ENCODE measurements around the gene KLHL21. TPM values are rescaled to one million over a fixed set of nuclear protein-coding genes. Genes with fewer than 3 reads are reported as not detected.

The KLHL21 gene
- total RNA-seq, 1 experiment from 2014 or later: 27.5 TPM

- intact Hi-C loops (cut with micrococcal nuclease): no loop called here
- Histone ChIP-seq H3K4me2 (ENCODE audit: low read length) (no peak overlapping the region), H4K20me1 (ENCODE audit: insufficient read depth) (no peaks in the 10 kb centered on the region), H3K4me3 (replicated peaks in 1 of 2; ENCODE audit: low read depth in 1 of 2, low read length in 2 of 2) (no peak overlapping the region), H3K9ac (ENCODE audit: low read length) (no peak overlapping the region), H2AFZ (ENCODE audit: low read depth, low read length, poor library complexity, severe bottlenecking) (no peak overlapping the region), H3K36me3 (ENCODE audit: control insufficient read depth in 1 of 2, insufficient read depth in 2 of 2, low read length in 2 of 2) (no peaks in the 10 kb centered on the region), H3K79me2 (ENCODE audit: insufficient read depth, low read length) (no peaks in the 10 kb centered on the region), H3K27me3 (ENCODE audit: insufficient read depth, low read length) (peaks cover 5% of the 10 kb centered on the region; the same call in 1 of the 2 replicates), H3K9me2 (ENCODE audit: insufficient read depth) (no peaks in the 10 kb centered on the region), H3K4me1 (ENCODE audit: control insufficient read depth in 1 of 2, insufficient read depth in 2 of 2, low read length in 2 of 2) (peaks cover 6 to 7% of the 10 kb centered on the region in 2 experiments), H3K27ac (ENCODE audit: low read depth, low read length) (no peak overlapping the region), H3K9me3 (ENCODE audit: control insufficient read depth in 1 of 2, insufficient read depth in 1 of 2, low read depth in 1 of 2, low read length in 2 of 2) (no peaks in the 10 kb centered on the region)
- DNase-seq (ENCODE audit: low read depth, low spot score) (no peak), ATAC-seq (no peak)
- ChIA-PET POLR2A (no interaction called here), CTCF (no interaction called here), RAD21 (ENCODE audit: low non-redundant PET in 1 of 2, low total read pairs in 2 of 2, uncharacterized antibody in 2 of 2, unreplicated experiment in 2 of 2) (no interaction called here)
- BruUV-seq (replicated peaks): no TSS peak
- TF ChIP-seq ZBTB33 (IDR thresholded peaks at IDR 0.05; ENCODE audit: extremely low read depth, insufficient replicate concordance, low read length) (no peak), TCF7L2 (IDR thresholded peaks at IDR 0.05; ENCODE audit: borderline replicate concordance, extremely low read depth, insufficient read depth, insufficient read length) (no peak), ELF1 (IDR thresholded peaks at IDR 0.05; ENCODE audit: borderline replicate concordance, low read depth) (no peak), JUND (IDR thresholded peaks at IDR 0.05) (no peak), ZNF274 (IDR thresholded peaks at IDR 0.05; ENCODE audit: low read depth, low read length) (no peak), RAD21 (IDR thresholded peaks at IDR 0.05; ENCODE audit: low read depth) (no peak), CEBPB (IDR thresholded peaks at IDR 0.05; ENCODE audit: low read depth) (no peak), SRF (IDR thresholded peaks at IDR 0.05; ENCODE audit: low read depth) (no peak), YY1 (IDR thresholded peaks at IDR 0.05; ENCODE audit: extremely low read depth, insufficient replicate concordance, low read depth, low read length) (no peak), POLR2A (IDR thresholded peaks at IDR 0.05; ENCODE audit: borderline replicate concordance, extremely low read depth, insufficient read depth, insufficient read length) (no peak), POLR2AphosphoS5 (IDR thresholded peaks at IDR 0.05; ENCODE audit: low read depth, low read length) (no peak), REST (IDR thresholded peaks at IDR 0.05; ENCODE audit: low read depth) (no peak), FOSL1 (IDR thresholded peaks at IDR 0.05; ENCODE audit: low read depth) (no peak), SIN3A (IDR thresholded peaks at IDR 0.05; ENCODE audit: low read depth) (no peak), EZH2 (IDR thresholded peaks at IDR 0.05) (no peak), CBX3 (IDR thresholded peaks at IDR 0.05; ENCODE audit: low read depth) (no peak), SP1 (IDR thresholded peaks at IDR 0.05; ENCODE audit: low read depth) (no peak)
- TF ChIP-seq, protein P1, sequence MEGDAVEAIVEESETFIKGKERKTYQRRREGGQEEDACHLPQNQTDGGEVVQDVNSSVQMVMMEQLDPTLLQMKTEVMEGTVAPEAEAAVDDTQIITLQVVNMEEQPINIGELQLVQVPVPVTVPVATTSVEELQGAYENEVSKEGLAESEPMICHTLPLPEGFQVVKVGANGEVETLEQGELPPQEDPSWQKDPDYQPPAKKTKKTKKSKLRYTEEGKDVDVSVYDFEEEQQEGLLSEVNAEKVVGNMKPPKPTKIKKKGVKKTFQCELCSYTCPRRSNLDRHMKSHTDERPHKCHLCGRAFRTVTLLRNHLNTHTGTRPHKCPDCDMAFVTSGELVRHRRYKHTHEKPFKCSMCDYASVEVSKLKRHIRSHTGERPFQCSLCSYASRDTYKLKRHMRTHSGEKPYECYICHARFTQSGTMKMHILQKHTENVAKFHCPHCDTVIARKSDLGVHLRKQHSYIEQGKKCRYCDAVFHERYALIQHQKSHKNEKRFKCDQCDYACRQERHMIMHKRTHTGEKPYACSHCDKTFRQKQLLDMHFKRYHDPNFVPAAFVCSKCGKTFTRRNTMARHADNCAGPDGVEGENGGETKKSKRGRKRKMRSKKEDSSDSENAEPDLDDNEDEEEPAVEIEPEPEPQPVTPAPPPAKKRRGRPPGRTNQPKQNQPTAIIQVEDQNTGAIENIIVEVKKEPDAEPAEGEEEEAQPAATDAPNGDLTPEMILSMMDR (IDR thresholded peaks at IDR 0.05 in 2 of 3, conservative IDR thresholded peaks at IDR 0.05 in 1 of 3; ENCODE audit: borderline replicate concordance in 1 of 3, insufficient read depth in 1 of 3, low read depth in 2 of 3, low read length in 2 of 3): no peak
- TF ChIP-seq, protein P2, sequence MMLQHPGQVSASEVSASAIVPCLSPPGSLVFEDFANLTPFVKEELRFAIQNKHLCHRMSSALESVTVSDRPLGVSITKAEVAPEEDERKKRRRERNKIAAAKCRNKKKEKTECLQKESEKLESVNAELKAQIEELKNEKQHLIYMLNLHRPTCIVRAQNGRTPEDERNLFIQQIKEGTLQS (IDR thresholded peaks at IDR 0.05): no peak
These were observed 27.9 kb downstream of the KLHL21 start for GRCh38 chr1:6574818-6575217.
